Kidney tubule cell (primary cell): ENCODE data around the gene FAM184A.
A peak's percentile ranks its signal among the peaks of the same experiment; 100 is the strongest.
"Not testable (repeated sequence)": the region's sequence is repeated elsewhere in the genome, so short reads cannot be mapped to it uniquely, and the experiment has no call there.

ENCODE experiments used
- DNase-seq: peaks from one replicate; pipeline ENCODE4 v3.0.0-alpha.2; 2018; ENCODE audit warnings: low spot score

Gene FAM184A, protein sequence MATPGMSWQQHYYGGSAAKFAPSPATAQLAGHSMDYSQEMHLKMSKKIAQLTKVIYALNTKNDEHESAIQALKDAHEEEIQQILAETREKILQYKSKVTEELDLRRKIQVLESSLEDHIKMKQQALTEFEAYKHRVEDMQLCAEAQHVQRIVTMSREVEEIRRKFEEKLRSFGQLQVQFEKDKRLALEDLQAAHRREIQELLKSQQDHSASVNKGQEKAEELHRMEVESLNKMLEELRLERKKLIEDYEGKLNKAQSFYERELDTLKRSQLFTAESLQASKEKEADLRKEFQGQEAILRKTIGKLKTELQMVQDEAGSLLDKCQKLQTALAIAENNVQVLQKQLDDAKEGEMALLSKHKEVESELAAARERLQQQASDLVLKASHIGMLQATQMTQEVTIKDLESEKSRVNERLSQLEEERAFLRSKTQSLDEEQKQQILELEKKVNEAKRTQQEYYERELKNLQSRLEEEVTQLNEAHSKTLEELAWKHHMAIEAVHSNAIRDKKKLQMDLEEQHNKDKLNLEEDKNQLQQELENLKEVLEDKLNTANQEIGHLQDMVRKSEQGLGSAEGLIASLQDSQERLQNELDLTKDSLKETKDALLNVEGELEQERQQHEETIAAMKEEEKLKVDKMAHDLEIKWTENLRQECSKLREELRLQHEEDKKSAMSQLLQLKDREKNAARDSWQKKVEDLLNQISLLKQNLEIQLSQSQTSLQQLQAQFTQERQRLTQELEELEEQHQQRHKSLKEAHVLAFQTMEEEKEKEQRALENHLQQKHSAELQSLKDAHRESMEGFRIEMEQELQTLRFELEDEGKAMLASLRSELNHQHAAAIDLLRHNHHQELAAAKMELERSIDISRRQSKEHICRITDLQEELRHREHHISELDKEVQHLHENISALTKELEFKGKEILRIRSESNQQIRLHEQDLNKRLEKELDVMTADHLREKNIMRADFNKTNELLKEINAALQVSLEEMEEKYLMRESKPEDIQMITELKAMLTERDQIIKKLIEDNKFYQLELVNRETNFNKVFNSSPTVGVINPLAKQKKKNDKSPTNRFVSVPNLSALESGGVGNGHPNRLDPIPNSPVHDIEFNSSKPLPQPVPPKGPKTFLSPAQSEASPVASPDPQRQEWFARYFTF

DNA sequence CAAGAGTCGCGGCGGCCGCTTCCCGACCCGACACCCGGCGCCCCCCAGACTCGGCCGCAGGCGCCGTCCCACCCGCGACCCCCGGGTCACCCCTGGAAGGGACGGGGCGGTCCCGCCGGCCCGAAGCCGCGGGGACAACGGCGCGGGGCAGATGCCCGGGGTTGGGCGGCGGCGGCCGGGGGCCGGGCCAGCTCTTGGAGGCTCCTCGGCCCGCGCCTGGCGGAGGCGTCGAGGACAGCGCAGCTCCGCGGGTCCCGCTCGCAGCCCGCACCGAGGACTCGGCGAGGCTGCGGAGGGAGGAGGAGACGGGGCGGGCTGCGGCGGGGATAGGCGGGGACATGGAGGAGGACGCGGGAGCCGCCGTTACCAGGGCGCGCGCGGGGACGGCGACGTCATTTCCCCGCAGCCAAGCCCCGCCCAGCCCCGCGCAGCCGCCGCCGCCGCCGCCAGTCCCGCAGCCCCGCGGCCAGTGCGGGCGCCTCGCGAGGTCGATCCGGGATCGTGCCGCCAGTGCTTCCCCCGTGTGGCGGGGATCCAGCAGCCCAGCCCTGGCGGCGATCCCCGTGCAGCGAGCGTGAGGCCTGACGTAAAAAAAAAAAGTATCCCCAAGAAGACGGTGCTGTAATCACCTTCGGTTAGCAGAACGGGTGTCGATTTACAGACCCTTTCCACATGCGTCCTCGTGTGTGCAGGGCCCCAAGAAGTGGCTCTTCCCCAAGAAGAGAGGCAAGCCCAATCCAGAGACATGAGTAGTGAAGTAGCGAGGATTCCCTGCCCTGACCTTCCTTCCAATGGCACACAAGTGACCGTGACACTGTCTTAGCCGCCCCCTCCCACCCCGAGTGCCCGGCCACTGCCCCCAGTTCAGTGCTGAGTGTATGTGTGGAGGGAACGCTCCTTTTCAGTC lies at the start of gene FAM184A:
Gene FAM184A, minus strand, starts transcription at position 289 of the 907 bp plus-strand sequence. CDS start 365 bp downstream, outside the sequence.
- DNase-seq = peak; percentile 63

DNA sequence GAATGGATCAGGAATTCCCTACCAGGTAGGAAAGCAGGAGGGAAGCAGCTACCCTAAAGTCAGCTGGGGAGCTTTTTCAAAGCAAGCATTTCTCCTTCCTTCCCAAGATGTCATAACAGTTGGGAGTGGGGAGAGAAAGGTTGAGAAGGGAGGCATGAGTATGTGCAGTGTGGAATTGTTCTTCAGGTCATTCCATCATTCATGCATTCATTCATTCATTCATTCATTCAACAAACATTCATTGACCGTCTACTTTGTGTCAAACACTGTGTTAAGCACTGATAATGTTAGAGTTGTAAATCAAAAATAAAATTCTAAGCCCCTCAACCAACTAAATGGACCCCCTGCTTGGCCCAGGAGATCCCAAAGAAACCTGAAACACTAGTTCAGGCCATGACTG lies 49.2 kb upstream of the FAM184A start:
- no peak for DNase-seq

DNA sequence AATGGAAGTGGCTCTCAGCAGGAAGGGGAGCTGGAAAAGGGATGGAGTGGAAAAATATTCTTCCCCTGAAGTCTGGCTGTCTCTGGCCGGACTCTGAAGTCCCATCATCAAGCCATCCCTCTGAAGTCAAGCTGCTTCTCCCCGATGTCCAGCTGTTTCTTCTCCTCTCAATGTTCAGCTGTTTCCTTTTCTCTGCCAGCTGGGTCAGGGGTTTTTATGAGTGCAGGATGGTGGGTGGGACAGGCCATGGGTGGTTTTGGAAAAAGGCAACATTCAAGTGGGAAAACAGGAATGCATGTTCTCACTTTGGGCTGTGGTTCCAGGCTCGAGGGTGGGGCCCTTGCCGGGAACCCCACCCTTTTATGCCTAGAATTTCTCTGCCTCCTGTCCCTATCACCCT lies 48.4 kb upstream of the FAM184A start:
- no peak for DNase-seq

GRCh38 chr6:119126140-119126539 lies 47.7 kb upstream of the FAM184A start:
- no peak for DNase-seq

GRCh38 chr6:119125576-119125975 lies 47.1 kb upstream of the FAM184A start:
- DNase-seq = no peak

GRCh38 chr6:119124079-119124824 lies 45.8 kb upstream of the FAM184A start:
- DNase-seq = no peak

DNA sequence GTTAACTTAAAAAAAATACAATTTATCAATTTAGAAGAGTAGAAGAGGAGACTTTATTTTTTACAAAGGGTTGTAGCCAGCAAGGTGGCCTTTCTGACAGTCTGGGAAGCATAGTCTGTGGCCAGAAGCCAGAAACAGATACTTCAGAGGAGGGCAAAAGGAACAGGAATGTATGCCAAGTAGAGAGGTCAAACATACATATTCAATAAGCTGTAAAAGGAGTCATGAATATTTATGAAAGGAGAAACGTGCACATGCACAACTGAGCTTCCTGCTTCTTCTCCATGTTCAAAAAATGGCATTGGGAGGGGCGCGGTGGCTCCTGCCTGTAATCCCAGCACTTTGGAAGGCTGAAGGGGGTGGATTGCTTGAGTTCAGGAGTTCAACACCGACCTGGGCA lies 43.9 kb upstream of the FAM184A start:
- no peak for DNase-seq

- DNase-seq = no peak
These were observed 42.9 kb upstream of the FAM184A start for GRCh38 chr6:119121367-119121766.

DNA sequence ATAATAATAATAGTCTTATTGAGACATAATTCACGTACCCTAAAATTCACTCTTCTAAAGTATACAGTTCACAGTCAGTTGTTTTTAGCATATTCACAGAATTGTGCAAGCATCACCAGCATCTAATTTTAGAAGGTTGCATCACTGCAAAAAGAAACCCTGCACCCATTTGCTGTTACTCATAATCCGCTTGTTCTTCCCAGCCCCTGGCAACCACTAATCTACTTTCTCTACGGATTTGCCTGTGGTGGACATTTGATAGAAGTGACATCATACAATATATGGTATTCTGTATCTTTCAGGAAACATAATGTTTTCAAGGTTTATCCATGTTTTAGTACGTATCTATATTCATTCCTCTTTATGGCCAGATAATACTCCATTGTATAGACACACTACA lies 41.5 kb upstream of the FAM184A start:
- DNase-seq = peak; percentile 10

DNA sequence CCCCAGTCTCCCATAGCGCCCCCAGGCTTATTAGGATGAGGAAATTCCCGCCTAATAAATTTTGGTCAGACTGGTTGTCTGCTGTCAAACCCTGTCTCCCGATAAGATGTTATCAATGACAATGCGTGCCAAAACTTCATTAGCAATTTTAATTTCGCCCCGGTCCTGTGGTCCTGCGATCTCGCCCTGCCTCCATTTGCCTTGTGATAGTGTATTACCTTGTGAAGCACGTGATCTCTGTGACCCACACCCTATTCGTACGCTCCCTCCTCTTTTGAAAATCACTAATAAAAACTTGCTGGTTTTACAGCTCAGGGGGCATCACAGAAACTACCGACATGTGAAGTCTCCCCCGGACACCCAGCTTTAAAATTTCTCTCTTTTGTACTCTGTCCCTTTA lies 40.6 kb upstream of the FAM184A start:
- not testable (repeated sequence) for DNase-seq

DNA sequence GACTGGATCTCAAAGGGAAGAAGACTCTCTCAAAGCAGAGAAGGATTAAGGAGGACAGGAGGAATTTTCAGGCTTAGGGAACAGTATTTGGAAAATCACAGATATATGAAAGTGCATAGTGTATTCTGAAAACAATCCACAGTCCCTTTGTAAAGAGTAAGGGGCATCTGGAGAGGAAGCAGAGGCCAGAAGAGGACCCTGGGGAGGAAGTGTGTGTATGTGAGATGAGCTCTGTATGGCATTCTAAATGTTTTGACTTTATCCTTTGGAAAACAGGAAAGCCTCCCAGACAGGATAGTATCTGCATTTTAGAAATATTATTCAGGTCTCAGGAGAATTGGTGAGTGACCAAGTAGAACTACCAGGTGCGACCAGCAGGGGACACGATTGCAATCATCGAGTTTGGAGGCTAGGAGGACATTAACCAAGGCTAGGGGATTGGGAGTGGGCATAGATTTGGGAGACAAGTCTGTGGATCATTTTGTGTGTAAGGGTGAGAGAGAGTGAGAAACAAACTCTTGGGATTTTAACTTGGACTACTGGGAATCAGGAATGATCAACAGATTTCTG lies 38.3 kb upstream of the FAM184A start:
- DNase-seq = no peak

DNA sequence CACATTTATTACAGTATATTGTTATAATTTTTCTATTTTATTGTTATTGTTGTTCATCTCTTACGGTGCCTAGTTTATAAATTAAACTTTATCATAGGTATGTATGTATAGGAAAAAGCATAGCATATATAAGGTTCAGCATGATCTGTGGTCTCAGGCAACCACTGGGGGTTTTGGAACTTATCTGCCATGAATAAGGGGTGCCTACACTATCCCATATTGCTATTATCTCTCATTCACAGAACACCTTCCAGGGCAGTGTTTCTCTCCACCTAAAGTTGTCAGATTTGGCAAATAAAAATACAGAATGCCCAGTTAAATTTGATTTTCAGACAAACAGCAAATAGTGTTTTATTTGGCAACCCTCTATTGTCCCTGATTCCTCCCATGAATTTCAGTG lies 35.5 kb upstream of the FAM184A start:
- DNase-seq = no peak

- DNase-seq = no peak
These were observed 34.5 kb upstream of the FAM184A start for GRCh38 chr6:119112812-119113530.

- peak; percentile 61 for DNase-seq
These were observed 32.4 kb upstream of the FAM184A start for GRCh38 chr6:119110601-119111548.

DNA sequence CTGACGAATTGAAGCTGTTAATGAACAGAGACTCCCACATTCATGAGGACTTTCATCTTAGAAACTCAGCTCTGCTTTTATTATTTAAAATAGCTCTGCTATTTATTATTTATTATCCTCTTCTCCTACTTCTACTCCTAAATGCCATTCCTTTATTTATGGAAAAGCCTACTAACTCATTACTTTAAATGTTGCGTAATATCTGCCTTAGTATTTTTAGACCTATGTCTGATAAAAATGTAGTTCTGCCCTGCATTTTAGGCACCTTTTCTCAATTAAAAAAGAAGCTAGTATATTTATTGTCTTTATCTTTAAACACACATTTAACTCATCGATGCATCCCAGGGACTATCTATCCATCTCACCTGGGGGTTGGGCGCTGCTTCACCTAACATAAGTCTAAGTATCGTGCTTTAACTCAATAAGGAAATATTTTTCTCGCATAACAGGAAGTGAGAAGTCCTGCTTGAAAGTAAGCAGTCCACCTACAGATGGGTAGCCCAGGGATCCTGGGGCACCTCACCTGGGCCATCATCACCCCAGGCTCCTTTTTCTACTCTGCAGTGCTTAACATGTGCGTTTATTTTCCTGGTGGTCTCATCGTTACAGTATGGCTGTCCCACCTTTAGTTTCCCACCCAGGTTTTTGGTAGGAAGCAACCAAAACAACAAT lies 31.3 kb upstream of the FAM184A start:
- no peak for DNase-seq

GRCh38 chr6:119108076-119108475 lies 29.6 kb upstream of the FAM184A start:
- DNase-seq = no peak

DNA sequence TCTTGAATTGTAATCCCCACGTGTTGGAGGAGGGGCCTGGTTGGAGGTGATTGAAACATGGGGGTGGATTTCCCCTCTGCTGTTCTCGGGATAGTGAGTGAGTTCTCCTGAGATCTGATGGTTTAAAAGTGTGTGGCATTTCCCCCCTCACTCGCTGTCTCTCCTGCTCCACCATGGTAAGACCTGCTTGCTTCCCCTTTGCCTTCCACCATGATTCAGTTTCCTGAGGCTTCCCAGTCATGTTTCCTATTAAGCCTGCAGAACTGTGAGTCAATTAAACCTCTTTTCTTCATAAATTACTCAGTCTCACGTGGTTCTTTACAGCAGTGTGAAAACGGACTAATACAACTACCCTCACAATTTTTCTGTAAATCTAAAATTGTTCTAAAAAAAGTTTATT lies 26.8 kb upstream of the FAM184A start:
- DNase-seq = no peak

DNA sequence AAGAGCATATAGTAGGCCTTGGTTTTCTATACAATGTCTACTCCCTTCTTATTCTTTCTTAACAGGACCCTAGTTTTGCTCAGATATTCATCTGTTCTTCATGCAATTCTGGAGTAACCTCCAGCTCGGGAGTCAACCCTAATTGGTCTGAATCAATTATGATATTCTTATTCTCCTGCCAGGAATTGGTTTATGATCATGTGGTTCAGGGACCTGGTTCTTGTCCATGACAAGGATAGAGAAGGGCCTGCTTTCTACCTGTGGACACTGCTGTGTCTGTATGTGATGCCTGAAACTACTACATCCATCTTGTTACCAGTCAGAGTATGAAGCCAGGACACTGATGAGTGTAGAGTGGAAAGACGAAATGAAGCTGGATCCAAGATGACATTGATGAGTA lies 24.4 kb upstream of the FAM184A start:
- no peak for DNase-seq
